AG09319 (cell line): Measurements from ENCODE around the gene SLF1.

Experiments
- DNase-seq: peaks from one replicate; pipeline ENCODE4 v3.0.0-alpha.2; 2010; ENCODE audit warnings: low read depth; ENCODE audit errors: extremely low read depth
- CTCF ChIP-seq: IDR thresholded peaks from 2 replicates; pipeline ENCODE4 v1.5.1; 2011; ENCODE audit warnings: low read depth, mild to moderate bottlenecking, inconsistent platforms, low read length, moderate library complexity

SLF1 gene

GRCh38 chr5:94660506-94660905 is 42.0 kb downstream of the SLF1 start:
- no peak for TF ChIP-seq CTCF
- DNase-seq = no peak

GRCh38 chr5:94661086-94661485 is 42.6 kb downstream of the SLF1 start:
- TF ChIP-seq CTCF = no peak
- no peak for DNase-seq

- no peak for TF ChIP-seq CTCF
- DNase-seq = no peak
These were observed 49.5 kb downstream of the SLF1 start for GRCh38 chr5:94667937-94668336.

- no peak for DNase-seq
- TF ChIP-seq CTCF = no peak
These were observed 52.3 kb downstream of the SLF1 start for GRCh38 chr5:94670726-94671125.

GRCh38 chr5:94672746-94673145 is 54.3 kb downstream of the SLF1 start:
- no peak for TF ChIP-seq CTCF
- no peak for DNase-seq

GRCh38 chr5:94674490-94675382 is 56.3 kb downstream of the SLF1 start:
- TF ChIP-seq CTCF = no peak

GRCh38 chr5:94675965-94676618 is 57.6 kb downstream of the SLF1 start:
- no peak for TF ChIP-seq CTCF
- no peak for DNase-seq

More at GRCh38 chr5:94674490-94675382, 56.3 kb downstream of the SLF1 start:
- DNase-seq = no peak
